ENCODE data around the gene PARP3.

Gene PARP3

GRCh38 chr3:51955175-51955892, 13.2 kb downstream of the PARP3 start, which contains the start of gene GPR62:
GPR62 (plus strand) TSS chr3:51955381; CDS start chr3:51955653, 272 bp downstream.
- TF ChIP-seq USF1 (IDR thresholded peaks at IDR 0.05): no peak
- no peak for TF ChIP-seq MAX (IDR thresholded peaks at IDR 0.05)
- no peak for TF ChIP-seq YY1 (IDR thresholded peaks at IDR 0.05; ENCODE audit: low read depth)
- no peak for TF ChIP-seq CEBPB (IDR thresholded peaks at IDR 0.05)
- TF ChIP-seq FOXM1 (IDR thresholded peaks at IDR 0.05; ENCODE audit: borderline replicate concordance, low read depth): no peak
- TF ChIP-seq RAD21 (IDR thresholded peaks at IDR 0.05; ENCODE audit: low read depth): no peak

GRCh38 chr3:51955893-51956770, 14.0 kb downstream of the PARP3 start:
- no peak for TF ChIP-seq USF1 (IDR thresholded peaks at IDR 0.05)
- TF ChIP-seq RAD21 (IDR thresholded peaks at IDR 0.05; ENCODE audit: low read depth): no peak
- no peak for TF ChIP-seq ZBTB7A (IDR thresholded peaks at IDR 0.05; ENCODE audit: low read depth)
- TF ChIP-seq TEAD4 (IDR thresholded peaks at IDR 0.05): no peak
- peak; percentile 30; the same call in 1 of the 2 replicates for TF ChIP-seq TCF12 (IDR thresholded peaks at IDR 0.05; ENCODE audit: low read depth)
- peak; percentile 84 for TF ChIP-seq NFIC (IDR thresholded peaks at IDR 0.05)
- peak; percentile 15; the same call in 1 of the 2 replicates for TF ChIP-seq MAX (IDR thresholded peaks at IDR 0.05)
- TF ChIP-seq CREB1 (IDR thresholded peaks at IDR 0.05; ENCODE audit: low read depth): no peak

- TF ChIP-seq NFIC (IDR thresholded peaks at IDR 0.05) (no peak), MAX (IDR thresholded peaks at IDR 0.05) (no peak), TCF12 (IDR thresholded peaks at IDR 0.05; ENCODE audit: low read depth) (no peak), USF1 (IDR thresholded peaks at IDR 0.05) (no peak), TAF1 (IDR thresholded peaks at IDR 0.05; ENCODE audit: low read depth) (no peak), CREB1 (IDR thresholded peaks at IDR 0.05; ENCODE audit: low read depth) (no peak), FOXM1 (IDR thresholded peaks at IDR 0.05; ENCODE audit: borderline replicate concordance, low read depth) (no peak), EP300 (IDR thresholded peaks at IDR 0.05; ENCODE audit: borderline replicate concordance) (no peak), ZBTB7A (IDR thresholded peaks at IDR 0.05; ENCODE audit: low read depth) (no peak), TEAD4 (IDR thresholded peaks at IDR 0.05) (no peak)
Measured at GRCh38 chr3:51957520-51958205, 15.5 kb downstream of the PARP3 start.

- TF ChIP-seq TAF1 (IDR thresholded peaks at IDR 0.05; ENCODE audit: low read depth) (no peak), RAD21 (IDR thresholded peaks at IDR 0.05; ENCODE audit: low read depth) (no peak), FOXM1 (IDR thresholded peaks at IDR 0.05; ENCODE audit: borderline replicate concordance, low read depth) (no peak), CEBPB (IDR thresholded peaks at IDR 0.05) (no peak), REST (IDR thresholded peaks at IDR 0.05; ENCODE audit: low read depth) (no peak), EP300 (IDR thresholded peaks at IDR 0.05; ENCODE audit: borderline replicate concordance) (no peak), TCF12 (IDR thresholded peaks at IDR 0.05; ENCODE audit: low read depth) (no peak), USF1 (IDR thresholded peaks at IDR 0.05) (no peak), YY1 (IDR thresholded peaks at IDR 0.05; ENCODE audit: low read depth) (no peak), EGR1 (IDR thresholded peaks at IDR 0.05) (no peak), TEAD4 (IDR thresholded peaks at IDR 0.05) (no peak), ZBTB7A (IDR thresholded peaks at IDR 0.05; ENCODE audit: low read depth) (no peak), NFIC (IDR thresholded peaks at IDR 0.05) (no peak), MAX (IDR thresholded peaks at IDR 0.05) (no peak), CREB1 (IDR thresholded peaks at IDR 0.05; ENCODE audit: low read depth) (no peak)
Measured at GRCh38 chr3:51958603-51959521, 16.7 kb downstream of the PARP3 start.
